ENCODE data around the gene CYCS.
"Not testable (repeated sequence)": the region's sequence is repeated elsewhere in the genome, so short reads cannot be mapped to it uniquely, and the experiment has no call there.

CYCS gene

DNA sequence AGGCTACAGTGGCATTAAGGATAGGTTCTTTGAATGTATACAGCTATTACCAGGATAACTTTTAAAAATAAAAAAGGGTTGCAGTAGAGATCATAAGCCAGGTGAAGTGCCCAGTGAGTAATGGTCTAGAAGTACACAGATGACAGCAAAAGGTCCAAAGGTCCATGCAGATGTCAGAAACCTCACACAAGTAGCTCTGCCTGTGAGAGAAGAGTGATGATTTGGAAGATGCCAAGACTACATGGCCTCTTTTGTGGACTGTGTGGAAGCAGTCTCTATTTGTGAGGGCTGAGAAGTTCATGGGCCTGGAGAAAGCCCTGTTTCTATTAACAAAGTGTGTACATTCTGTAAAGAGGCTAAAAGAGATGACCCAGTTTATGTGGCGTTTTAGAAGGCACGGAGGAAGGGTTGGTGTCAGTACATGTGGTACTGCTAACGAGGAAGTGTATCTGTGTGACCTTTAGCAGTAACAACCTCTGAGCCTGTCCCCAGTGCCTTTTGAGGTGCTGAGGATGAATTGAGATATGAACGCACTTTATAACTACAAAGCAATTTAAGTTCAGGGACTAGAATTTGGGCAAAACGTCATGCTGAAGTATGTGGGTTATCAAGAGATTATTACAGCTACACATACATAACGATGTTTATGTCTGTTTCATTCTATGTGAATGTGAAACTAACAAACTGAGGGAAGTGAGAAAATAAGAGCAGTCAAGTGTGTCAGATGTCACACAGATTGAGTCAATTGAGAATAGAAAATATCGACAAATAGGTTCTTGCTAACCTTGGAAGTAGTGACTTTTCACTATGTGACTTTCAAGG is 7.6 kb downstream of the CYCS start:
- no peak for DNase-seq

DNA sequence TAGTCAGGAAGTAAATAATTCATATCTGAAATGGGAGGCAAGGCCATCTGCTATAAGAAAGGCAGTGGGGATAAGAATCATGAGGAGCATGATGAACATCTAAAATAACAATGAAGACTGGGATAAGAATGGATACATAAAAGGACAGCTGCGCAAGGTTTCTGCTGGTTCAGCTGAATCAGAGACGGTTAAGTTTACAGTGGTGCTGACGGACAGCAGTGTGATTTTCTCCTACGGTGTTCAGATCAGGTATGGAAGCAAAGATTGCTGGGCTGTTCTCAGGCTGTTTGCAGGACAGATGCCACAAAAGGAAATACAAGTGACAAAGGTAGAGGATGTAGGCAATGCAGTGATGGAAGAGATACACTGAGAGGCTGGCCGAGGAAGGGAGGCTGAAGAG is 8.4 kb downstream of the CYCS start:
- DNase-seq = no peak

DNA sequence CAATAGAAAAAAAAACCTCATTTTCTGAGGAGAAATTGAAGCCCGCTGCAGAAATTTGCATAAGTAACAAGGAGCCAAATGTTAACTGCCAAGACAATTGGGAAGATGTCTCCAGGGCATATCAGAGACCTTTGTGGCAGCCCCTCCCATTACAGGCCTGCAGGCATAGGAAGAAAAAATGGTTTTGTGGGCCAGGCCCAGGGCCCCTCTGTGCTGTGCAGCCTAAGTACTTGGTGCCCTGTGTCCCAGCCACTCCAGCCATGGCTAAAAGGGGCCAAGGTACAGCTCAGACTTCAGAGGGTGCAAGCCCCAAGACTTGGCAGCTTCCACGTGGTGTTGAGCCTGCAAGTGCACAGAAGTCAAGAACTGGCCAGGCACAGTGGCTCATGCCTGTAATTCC is 14.5 kb downstream of the CYCS start:
- DNase-seq = not testable (repeated sequence)

- no peak for DNase-seq
Observed at GRCh38 chr7:25109276-25109675, 15.8 kb downstream of the CYCS start.

GRCh38 chr7:25105911-25106310 is 19.1 kb downstream of the CYCS start:
- peak; percentile 50 for DNase-seq

DNA sequence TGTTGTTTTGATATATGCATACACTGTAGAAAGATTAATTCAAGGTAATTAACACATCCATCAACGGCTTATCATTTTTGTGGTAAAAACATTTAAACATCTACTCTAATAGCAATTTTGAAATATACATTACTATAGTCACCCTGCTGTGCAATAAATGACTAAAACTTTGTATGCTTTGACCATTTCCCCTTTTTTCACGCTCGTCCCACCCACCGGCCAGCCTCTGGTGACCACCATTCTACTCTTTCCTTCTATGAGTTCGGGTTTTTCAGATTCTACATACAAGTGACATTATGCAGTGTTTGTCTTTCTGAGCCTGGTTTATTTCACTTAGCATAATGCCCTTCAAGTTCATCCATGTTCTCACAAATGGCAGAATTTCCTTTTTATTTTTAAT is 21.3 kb downstream of the CYCS start:
- DNase-seq = no peak

DNA sequence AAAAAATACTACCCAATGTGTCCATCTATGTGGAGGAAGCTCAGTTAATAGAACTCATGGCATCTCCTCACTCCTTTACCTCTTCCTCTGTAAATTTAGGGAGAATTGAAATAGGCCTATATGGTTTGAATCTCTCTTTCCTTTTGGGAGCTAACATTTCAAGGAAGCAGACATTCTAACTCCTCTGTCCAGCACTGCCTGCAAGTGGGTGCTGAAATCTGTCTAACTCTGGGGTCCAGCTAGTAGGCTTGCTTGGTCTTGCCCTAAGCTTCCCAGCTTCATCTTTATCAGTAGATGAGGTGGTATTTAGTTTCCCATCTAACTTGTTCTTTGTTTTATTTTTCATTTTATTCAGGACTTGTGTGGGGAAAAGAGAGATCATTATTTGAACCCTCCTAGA is 23.2 kb downstream of the CYCS start:
- DNase-seq = no peak

GRCh38 chr7:25098096-25099046 is 26.7 kb downstream of the CYCS start:
- peak; percentile 89 for DNase-seq

- no peak for DNase-seq
Observed at GRCh38 chr7:25095516-25096345, 29.3 kb downstream of the CYCS start.

GRCh38 chr7:25093268-25093826 is 31.7 kb downstream of the CYCS start:
- peak; percentile 90 for DNase-seq

GRCh38 chr7:25091779-25092178 is 33.3 kb downstream of the CYCS start:
- no peak for DNase-seq

DNA sequence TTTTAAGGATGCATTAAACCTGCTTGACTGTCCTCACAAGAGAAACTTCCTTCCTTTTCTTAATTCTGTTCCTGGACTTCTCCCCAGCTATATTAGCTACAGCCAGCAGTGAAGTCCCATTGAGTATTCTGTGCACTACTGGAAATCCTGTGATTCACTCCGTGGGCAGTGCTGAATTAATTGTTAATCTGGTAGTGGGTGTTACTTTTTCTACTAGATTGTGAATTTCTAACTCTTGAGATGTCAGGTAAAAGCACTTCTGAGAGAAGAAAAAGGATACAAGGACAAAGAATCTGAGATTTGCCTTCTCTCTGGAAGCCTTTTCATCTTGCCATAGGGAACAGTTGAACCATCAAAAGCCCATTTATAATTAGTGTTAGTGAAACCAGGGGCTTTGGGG is 33.9 kb downstream of the CYCS start:
- DNase-seq = no peak

DNA sequence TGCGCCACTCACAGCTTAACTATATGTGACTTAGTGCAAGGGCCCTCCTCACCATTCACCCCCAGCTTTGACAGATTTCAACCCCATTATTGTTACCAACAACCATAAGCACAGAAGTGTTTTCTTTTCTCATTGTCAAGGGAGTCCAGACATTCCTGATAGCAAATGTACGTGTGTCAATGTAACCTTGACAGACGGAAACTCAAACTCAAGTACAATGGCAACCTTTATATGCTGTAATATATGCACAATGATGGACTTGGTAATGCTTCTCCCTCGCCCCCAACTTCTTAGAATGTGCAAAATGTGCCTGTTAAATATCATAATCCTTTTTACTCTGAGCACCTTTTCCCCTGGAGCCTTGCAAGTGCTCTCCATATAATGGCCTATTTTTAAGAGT is 34.7 kb downstream of the CYCS start:
- DNase-seq = no peak

GRCh38 chr7:25087855-25088254 is 37.2 kb downstream of the CYCS start:
- no peak for DNase-seq

GRCh38 chr7:25084821-25085220 is 40.2 kb downstream of the CYCS start:
- DNase-seq = no peak

DNA sequence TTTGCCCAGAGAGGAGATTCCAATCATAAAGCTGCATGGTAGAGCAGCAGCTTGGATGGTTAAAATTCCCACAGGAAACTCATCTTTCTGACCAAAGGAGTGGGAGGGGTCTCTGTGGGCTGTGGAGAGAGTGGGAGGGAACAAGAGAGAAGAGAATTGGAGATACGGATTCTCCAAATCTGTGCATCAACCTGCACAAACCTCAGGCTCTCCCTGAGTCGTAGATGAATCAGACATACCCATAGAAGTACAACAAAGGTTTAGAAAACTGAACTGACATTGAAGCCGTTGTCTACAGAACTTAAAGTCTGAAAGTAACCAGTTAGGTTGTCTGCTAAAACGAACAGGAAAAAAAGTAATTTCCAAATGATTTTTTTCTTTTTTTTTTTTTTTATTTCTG is 41.9 kb downstream of the CYCS start:
- no peak for DNase-seq

DNA sequence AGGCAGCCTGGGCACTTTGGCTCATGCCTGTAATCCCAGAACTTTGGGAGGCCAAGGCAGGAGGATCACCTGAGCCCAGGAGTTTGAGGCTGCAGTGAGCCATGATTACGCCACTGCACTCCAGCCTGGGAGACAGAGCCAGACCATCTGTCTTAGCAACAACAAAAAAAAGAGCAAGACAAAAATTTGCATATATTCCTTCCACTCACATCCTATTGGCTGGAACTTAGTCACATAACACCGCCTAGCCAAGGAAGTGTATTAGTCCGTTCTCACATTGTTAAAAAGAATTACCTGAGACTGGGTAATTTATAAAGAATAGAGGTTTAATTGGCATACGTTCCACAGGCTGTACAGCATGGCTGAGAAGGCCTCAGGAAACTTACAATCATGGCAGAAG is 43.0 kb downstream of the CYCS start:
- not testable (repeated sequence) for DNase-seq

- DNase-seq = no peak
Observed at GRCh38 chr7:25077096-25077495, 48.0 kb downstream of the CYCS start.

GRCh38 chr7:25075459-25075858 is 49.6 kb downstream of the CYCS start:
- DNase-seq = no peak

DNA sequence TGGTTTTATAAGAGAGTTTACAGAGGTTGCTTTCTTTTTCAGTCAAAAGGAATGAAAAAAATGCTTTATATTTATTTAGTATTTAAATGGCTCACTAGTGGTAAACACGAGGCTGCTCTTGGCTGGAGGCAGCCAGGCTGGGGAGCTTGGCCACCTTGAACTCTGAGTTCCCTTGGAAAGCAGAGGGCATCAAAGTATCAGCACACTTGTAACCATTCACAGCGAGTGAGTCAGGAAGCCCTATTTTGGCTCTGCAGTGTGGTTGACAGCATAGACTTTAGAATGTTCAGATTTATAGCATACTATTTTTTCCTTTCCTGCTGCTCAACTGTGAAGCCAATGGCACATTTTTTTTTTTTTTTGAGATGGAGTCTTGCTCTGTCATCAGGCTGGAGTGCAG is 51.6 kb downstream of the CYCS start:
- DNase-seq = no peak
